ENCODE measurements around the gene HECTD2.

HECTD2 gene

DNA sequence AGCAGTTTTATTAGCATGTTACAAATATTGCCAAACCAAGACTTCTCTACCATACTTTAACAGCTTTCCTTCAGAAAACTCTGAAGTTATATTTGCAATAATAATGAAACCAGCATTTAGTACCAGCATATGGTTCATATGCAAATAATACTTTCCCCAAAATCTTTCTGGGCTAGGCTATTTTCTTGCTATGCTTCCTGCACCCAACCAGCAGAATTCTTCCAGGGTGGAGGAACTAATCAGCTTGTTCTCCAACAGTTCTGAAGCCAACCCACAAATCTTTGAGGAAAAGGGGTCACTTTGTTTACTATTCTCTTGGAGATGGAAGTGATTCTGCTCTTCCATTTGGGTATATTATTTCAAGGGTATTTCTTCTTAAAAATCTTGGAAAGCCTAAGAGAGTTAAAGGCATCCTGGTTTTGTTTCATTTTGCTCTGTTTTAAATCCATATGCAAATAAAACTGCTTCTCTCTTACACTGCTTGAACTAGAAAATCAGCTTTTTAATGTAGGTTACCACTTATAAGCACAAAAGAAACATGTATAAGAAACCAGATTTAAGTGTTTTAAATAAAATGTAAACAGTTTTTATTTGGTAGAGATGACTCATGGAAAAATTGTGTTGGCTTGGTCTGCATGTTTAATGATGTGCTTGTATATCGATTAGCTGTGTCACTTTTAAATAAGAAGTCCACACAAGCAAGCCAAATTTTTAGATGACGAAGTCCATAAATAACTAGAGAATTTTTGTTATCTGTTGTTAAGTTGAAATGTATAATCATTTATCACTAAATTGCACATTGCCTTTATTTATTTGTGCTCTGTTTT is 103.7 kb downstream of the HECTD2 start:
- Histone ChIP-seq H3K9me3 (replicated peaks in 1 of 2; ENCODE audit: control insufficient read depth in 2 of 2, insufficient read depth in 1 of 2, low read depth in 1 of 2, low read length in 2 of 2) (peaks cover 0 to 2% of the 10 kb centered on the region in 2 donors), H3K9ac (ENCODE audit: low read depth, low read length, poor library complexity) (no peak overlapping the region), H2AFZ (ENCODE audit: low read length) (no peak overlapping the region), H4K8ac (ENCODE audit: low read depth, low read length) (no peak overlapping the region), H3K4me3 (ENCODE audit: low read length in 2 of 2) (no peak overlapping the region), H3K36me3 (replicated peaks in 1 of 2; ENCODE audit: control insufficient read depth in 2 of 2, insufficient read depth in 2 of 2, low read length in 2 of 2) (peaks cover 2 to 27% of the 10 kb centered on the region in 2 donors), H3K4me1 (ENCODE audit: control insufficient read depth in 2 of 2, insufficient read depth in 1 of 2, low read depth in 1 of 2, low read length in 2 of 2) (no peaks in the 10 kb centered on the region), H2BK12ac (ENCODE audit: low read length) (no peak overlapping the region), H3K4me2 (ENCODE audit: insufficient read depth, low read length, poor library complexity, severe bottlenecking) (no peak overlapping the region), H2AK5ac (ENCODE audit: low read depth, low read length) (no peak overlapping the region), H4K91ac (ENCODE audit: low read depth, low read length, poor library complexity) (no peak overlapping the region), H2BK120ac (ENCODE audit: low read depth, low read length) (no peak overlapping the region), H3K79me1 (ENCODE audit: low read depth, low read length) (no peaks in the 10 kb centered on the region), H3K27ac (replicated peaks; ENCODE audit: low read length) (no peak overlapping the region), H2BK15ac (ENCODE audit: low read length) (no peak overlapping the region), H2BK5ac (ENCODE audit: low read length) (no peak overlapping the region), H3K27me3 (ENCODE audit: control insufficient read depth in 3 of 3, insufficient read depth in 3 of 3, low read depth in 1 of 3, low read length in 3 of 3) (no peaks in the 10 kb centered on the region), H3K14ac (ENCODE audit: low read length) (no peak overlapping the region), H3K18ac (ENCODE audit: low read length) (no peak overlapping the region), H3K4ac (ENCODE audit: low read length) (no peak overlapping the region), H3K23ac (ENCODE audit: low read depth, low read length, poor library complexity) (no peak overlapping the region)
- no CpG with 5 or more reads among the region's 2 CpGs for WGBS, 2 donors (ENCODE audit: extremely low coverage in 2 of 2, insufficient read length in 2 of 2, insufficient replicate concordance in 1 of 2)
- no peak for DNase-seq (ENCODE audit: low spot score)

DNA sequence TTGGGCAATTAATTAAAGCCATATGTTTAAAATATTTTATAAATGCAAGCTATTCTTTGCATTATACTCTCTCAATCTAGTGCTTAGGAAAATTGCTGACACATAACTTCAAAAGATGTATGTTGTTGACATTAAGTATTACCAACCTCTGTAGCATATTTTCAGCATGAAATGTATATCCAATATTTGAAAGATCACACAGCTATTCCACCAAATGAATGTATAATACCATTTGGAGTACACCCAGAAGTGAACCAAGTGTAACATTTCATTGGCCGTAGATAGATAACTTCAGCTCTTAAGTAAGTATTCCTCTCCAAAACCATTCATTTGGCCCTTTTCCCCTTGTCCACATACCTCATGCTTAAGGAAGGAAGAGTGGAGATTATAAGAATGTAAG is 104.6 kb downstream of the HECTD2 start:
- WGBS, 2 donors (ENCODE audit: extremely low coverage in 2 of 2, insufficient read length in 2 of 2, insufficient replicate concordance in 1 of 2): no CpG with 5 or more reads among the region's 1 CpG
- H4K91ac ChIP-seq (ENCODE audit: low read depth, low read length, poor library complexity): no peak overlapping the region
- peaks cover 0 to 2% of the 10 kb centered on the region in 2 donors for H3K9me3 ChIP-seq (replicated peaks in 1 of 2; ENCODE audit: control insufficient read depth in 2 of 2, insufficient read depth in 1 of 2, low read depth in 1 of 2, low read length in 2 of 2)
- H2BK12ac ChIP-seq (ENCODE audit: low read length): no peak overlapping the region
- no peaks in the 10 kb centered on the region for H3K79me1 ChIP-seq (ENCODE audit: low read depth, low read length)
- no peak overlapping the region for H3K18ac ChIP-seq (ENCODE audit: low read length)
- H3K14ac ChIP-seq (ENCODE audit: low read length): no peak overlapping the region
- H3K4me3 ChIP-seq (ENCODE audit: low read length in 2 of 2): no peak overlapping the region
- H2BK120ac ChIP-seq (ENCODE audit: low read depth, low read length): no peak overlapping the region
- H3K4me2 ChIP-seq (ENCODE audit: insufficient read depth, low read length, poor library complexity, severe bottlenecking): no peak overlapping the region
- DNase-seq (ENCODE audit: low spot score): no peak
- no peak overlapping the region for H2BK5ac ChIP-seq (ENCODE audit: low read length)
- H3K9ac ChIP-seq (ENCODE audit: low read depth, low read length, poor library complexity): no peak overlapping the region
- H3K4me1 ChIP-seq (ENCODE audit: control insufficient read depth in 2 of 2, insufficient read depth in 1 of 2, low read depth in 1 of 2, low read length in 2 of 2): no peaks in the 10 kb centered on the region
- H2BK15ac ChIP-seq (ENCODE audit: low read length): no peak overlapping the region
- H4K8ac ChIP-seq (ENCODE audit: low read depth, low read length): no peak overlapping the region
- H3K27me3 ChIP-seq (ENCODE audit: control insufficient read depth in 3 of 3, insufficient read depth in 3 of 3, low read depth in 1 of 3, low read length in 3 of 3): no peaks in the 10 kb centered on the region
- H2AFZ ChIP-seq (ENCODE audit: low read length): no peak overlapping the region
- no peak overlapping the region for H3K23ac ChIP-seq (ENCODE audit: low read depth, low read length, poor library complexity)
- H2AK5ac ChIP-seq (ENCODE audit: low read depth, low read length): no peak overlapping the region
- no peak overlapping the region for H3K4ac ChIP-seq (ENCODE audit: low read length)
- no peak overlapping the region for H3K27ac ChIP-seq (replicated peaks; ENCODE audit: low read length)
- H3K36me3 ChIP-seq (replicated peaks in 1 of 2; ENCODE audit: control insufficient read depth in 2 of 2, insufficient read depth in 2 of 2, low read length in 2 of 2): peaks cover 2 to 27% of the 10 kb centered on the region in 2 donors

DNA sequence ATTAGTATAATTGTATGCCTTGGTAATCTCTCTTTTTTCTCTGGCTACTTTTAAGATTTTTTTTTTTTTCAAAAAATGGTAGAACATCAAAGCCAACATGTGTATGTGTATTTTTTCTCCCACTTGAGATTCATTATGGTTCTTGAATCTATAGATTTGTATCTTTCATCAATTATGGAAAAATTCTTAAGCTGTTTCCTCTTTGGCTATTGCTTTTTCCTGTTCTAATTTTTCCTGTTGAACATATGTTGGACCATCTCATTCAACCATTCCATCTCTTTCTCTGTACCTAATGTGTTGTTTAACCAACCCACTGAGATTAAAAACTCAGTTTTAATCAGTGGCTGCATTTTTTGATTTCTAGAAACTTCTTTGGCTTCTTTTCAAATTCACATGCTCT is 107.2 kb downstream of the HECTD2 start:
- H3K4ac ChIP-seq (ENCODE audit: low read length): no peak overlapping the region
- no peaks in the 10 kb centered on the region for H3K27me3 ChIP-seq (ENCODE audit: control insufficient read depth in 3 of 3, insufficient read depth in 3 of 3, low read depth in 1 of 3, low read length in 3 of 3)
- no peak overlapping the region for H2AFZ ChIP-seq (ENCODE audit: low read length)
- no peak overlapping the region for H2AK5ac ChIP-seq (ENCODE audit: low read depth, low read length)
- no peak overlapping the region for H3K4me3 ChIP-seq (ENCODE audit: low read length in 2 of 2)
- H3K4me1 ChIP-seq (ENCODE audit: control insufficient read depth in 2 of 2, insufficient read depth in 1 of 2, low read depth in 1 of 2, low read length in 2 of 2): no peaks in the 10 kb centered on the region
- no peak overlapping the region for H3K4me2 ChIP-seq (ENCODE audit: insufficient read depth, low read length, poor library complexity, severe bottlenecking)
- no peak overlapping the region for H3K23ac ChIP-seq (ENCODE audit: low read depth, low read length, poor library complexity)
- H3K79me1 ChIP-seq (ENCODE audit: low read depth, low read length): no peaks in the 10 kb centered on the region
- H4K8ac ChIP-seq (ENCODE audit: low read depth, low read length): no peak overlapping the region
- H3K14ac ChIP-seq (ENCODE audit: low read length): no peak overlapping the region
- H3K27ac ChIP-seq (replicated peaks; ENCODE audit: low read length): no peak overlapping the region
- H3K36me3 ChIP-seq (replicated peaks in 1 of 2; ENCODE audit: control insufficient read depth in 2 of 2, insufficient read depth in 2 of 2, low read length in 2 of 2): peaks cover 2 to 23% of the 10 kb centered on the region in 2 donors
- H3K9me3 ChIP-seq (replicated peaks in 1 of 2; ENCODE audit: control insufficient read depth in 2 of 2, insufficient read depth in 1 of 2, low read depth in 1 of 2, low read length in 2 of 2): peaks cover 0 to 2% of the 10 kb centered on the region in 2 donors
- no peak overlapping the region for H2BK120ac ChIP-seq (ENCODE audit: low read depth, low read length)
- no peak overlapping the region for H2BK15ac ChIP-seq (ENCODE audit: low read length)
- H2BK12ac ChIP-seq (ENCODE audit: low read length): no peak overlapping the region
- DNase-seq (ENCODE audit: low spot score): no peak
- H3K9ac ChIP-seq (ENCODE audit: low read depth, low read length, poor library complexity): no peak overlapping the region
- H4K91ac ChIP-seq (ENCODE audit: low read depth, low read length, poor library complexity): no peak overlapping the region
- no peak overlapping the region for H3K18ac ChIP-seq (ENCODE audit: low read length)
- H2BK5ac ChIP-seq (ENCODE audit: low read length): no peak overlapping the region

DNA sequence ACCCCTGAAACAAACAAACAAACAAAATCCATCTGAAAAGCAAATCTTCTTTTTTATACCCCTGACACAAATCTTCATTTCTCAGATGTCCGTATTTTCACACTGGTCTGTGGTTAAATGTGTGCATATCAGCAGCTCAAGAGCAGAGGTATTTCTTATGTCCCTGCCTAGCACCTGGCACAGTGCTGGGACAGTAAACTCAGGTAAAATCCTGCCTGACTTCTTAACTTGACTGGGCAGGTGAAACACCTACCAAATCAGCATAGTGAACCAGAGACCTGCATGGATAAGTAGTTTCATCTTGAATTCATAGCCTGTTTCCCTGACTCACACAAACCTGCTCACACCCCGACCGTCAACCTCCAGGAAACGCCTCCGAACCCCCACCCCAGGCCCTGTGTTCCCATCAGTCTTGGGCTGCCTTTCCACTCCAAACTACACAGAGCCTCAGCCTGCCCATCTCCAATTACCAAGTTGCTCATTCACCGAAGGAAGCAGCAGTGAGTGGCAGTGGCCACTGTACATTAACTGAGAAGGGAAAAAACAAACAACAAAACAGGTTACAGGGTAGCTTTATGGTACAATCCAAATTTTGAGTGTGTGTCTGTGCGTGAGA is 109.9 kb downstream of the HECTD2 start:
- no peak overlapping the region for H2BK5ac ChIP-seq (ENCODE audit: low read length)

More for the DNA sequence above, 109.9 kb downstream of the HECTD2 start:
- no peak overlapping the region for H4K91ac ChIP-seq (ENCODE audit: low read depth, low read length, poor library complexity)
- no peak overlapping the region for H2BK12ac ChIP-seq (ENCODE audit: low read length)
- H3K14ac ChIP-seq (ENCODE audit: low read length): no peak overlapping the region
- no peaks in the 10 kb centered on the region for H3K36me3 ChIP-seq (replicated peaks in 1 of 2; ENCODE audit: control insufficient read depth in 2 of 2, insufficient read depth in 2 of 2, low read length in 2 of 2)
- no peak for DNase-seq (ENCODE audit: low spot score)
- WGBS, 2 donors (ENCODE audit: extremely low coverage in 2 of 2, insufficient read length in 2 of 2, insufficient replicate concordance in 1 of 2): no CpG with 5 or more reads among the region's 7 CpGs
- H3K18ac ChIP-seq (ENCODE audit: low read length): no peak overlapping the region
- no peak overlapping the region for H4K8ac ChIP-seq (ENCODE audit: low read depth, low read length)
- no peak overlapping the region for H2AFZ ChIP-seq (ENCODE audit: low read length)
- no peak overlapping the region for H3K4me2 ChIP-seq (ENCODE audit: insufficient read depth, low read length, poor library complexity, severe bottlenecking)
- H3K4me3 ChIP-seq (ENCODE audit: low read length in 2 of 2): no peak overlapping the region
- H2BK15ac ChIP-seq (ENCODE audit: low read length): no peak overlapping the region
- no peaks in the 10 kb centered on the region for H3K79me1 ChIP-seq (ENCODE audit: low read depth, low read length)
- H3K27ac ChIP-seq (replicated peaks; ENCODE audit: low read length): no peak overlapping the region
- peaks cover 0 to 2% of the 10 kb centered on the region in 2 donors for H3K9me3 ChIP-seq (replicated peaks in 1 of 2; ENCODE audit: control insufficient read depth in 2 of 2, insufficient read depth in 1 of 2, low read depth in 1 of 2, low read length in 2 of 2)
- no peak overlapping the region for H3K4ac ChIP-seq (ENCODE audit: low read length)
- H2BK120ac ChIP-seq (ENCODE audit: low read depth, low read length): no peak overlapping the region
- H3K27me3 ChIP-seq (ENCODE audit: control insufficient read depth in 3 of 3, insufficient read depth in 3 of 3, low read depth in 1 of 3, low read length in 3 of 3): no peaks in the 10 kb centered on the region
- H3K9ac ChIP-seq (ENCODE audit: low read depth, low read length, poor library complexity): no peak overlapping the region
- H3K23ac ChIP-seq (ENCODE audit: low read depth, low read length, poor library complexity): no peak overlapping the region
- H2AK5ac ChIP-seq (ENCODE audit: low read depth, low read length): no peak overlapping the region
- no peaks in the 10 kb centered on the region for H3K4me1 ChIP-seq (ENCODE audit: control insufficient read depth in 2 of 2, insufficient read depth in 1 of 2, low read depth in 1 of 2, low read length in 2 of 2)
